HG03439 (cell line): ENCODE measurements around the gene GNG3.
A peak's percentile ranks its signal among the peaks of the same experiment; 100 is the strongest.
"Not testable (repeated sequence)": the region's sequence is repeated elsewhere in the genome, so short reads cannot be mapped to it uniquely, and the experiment has no call there.

Source experiments
- ATAC-seq: cut with Tn5 transposase; IDR thresholded peaks from one replicate; pipeline ENCODE4 v1.9.1; 2021; ENCODE audit warnings: mild to moderate bottlenecking, moderate library complexity; ENCODE audit not compliant: unreplicated experiment

The GNG3 gene

DNA sequence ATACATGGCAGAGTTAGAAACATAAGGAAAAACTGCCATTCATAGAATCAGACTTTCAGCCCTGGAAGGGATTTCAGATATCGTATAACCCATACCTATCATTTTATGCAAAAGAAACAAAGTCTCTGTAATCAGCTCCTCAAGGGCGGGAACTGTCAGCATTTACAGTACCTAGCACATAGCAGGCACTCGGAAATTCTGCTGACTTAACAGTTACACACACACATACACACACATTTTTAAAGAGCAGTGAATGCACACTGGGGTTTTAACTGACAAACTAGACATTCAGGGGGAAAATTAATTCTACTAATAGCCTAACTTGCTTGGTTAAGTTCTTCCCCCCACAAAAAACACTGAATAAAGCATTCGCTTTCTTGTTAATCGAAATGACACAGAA, 8.7 kb downstream of the GNG3 start:
- no peak for ATAC-seq

DNA sequence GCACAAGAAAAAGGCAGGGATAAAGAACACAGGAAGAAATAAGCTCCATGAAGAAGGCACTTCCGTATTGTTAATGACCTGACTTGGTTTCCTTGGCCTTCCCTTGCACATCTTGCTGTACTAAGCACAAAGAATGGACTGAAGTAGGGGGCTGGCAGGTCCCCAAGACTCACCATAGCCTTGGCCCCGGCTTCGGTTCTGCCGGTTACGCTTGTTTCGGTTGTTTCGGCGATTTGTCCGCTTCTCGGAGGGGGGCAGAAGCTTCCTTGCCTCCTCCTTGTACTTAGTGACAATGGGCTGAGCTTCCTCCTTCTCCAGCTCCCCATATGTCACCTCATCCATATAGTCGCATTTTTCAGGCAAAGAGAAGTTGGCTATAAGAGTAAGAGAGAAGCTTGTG, 9.3 kb downstream of the GNG3 start:
- no peak for ATAC-seq

DNA sequence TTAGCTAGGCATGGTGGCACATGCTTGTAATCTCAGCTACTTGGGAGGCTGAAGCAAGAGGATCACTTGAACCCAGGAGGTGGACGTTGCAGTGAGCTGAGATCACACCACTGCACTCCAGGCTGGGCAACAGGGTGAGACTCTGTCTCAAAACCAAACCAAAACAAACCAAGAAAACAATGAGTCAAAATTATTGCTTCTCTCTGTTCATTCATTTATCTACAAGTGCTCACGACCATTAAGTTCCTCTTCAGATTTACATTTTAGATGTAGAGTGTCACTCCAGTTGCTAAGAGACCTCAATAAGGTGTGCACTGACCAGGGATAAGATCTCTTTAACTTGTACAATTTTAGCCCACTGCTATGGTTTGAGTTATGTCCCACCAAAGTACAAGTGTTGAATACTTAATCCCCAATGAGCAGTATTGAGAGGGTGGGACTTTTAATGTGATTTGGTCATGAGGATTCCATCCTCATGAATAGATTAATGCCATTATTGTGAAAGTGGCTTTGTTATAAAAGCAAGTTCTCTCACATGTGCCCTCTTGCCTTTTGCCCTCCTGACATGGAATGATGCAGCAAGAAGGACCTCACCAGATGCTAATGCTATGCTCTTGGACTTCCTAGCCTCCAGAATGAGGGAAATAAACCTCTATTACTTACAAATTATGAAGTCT, 12.0 kb downstream of the GNG3 start:
- ATAC-seq, result no peak

DNA sequence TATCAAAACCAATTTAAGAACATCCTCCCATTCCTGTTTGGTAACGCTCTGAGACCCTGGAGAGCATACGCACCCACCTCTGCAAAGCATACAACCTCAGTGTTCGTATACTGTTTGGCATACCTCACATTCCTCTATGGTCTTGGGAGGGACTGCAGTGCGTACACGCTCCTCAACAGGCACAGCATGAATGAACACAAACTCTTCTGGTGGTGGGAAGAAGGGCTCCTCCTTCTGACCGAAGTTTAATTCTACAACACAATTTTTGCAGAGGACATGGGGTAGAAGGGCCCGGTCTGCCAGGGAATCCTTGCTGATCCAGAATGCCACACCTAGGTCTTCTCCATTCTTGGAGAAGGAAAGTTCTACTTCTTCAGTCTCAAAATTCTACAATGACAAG, 14.5 kb downstream of the GNG3 start:
- ATAC-seq, result no peak

DNA sequence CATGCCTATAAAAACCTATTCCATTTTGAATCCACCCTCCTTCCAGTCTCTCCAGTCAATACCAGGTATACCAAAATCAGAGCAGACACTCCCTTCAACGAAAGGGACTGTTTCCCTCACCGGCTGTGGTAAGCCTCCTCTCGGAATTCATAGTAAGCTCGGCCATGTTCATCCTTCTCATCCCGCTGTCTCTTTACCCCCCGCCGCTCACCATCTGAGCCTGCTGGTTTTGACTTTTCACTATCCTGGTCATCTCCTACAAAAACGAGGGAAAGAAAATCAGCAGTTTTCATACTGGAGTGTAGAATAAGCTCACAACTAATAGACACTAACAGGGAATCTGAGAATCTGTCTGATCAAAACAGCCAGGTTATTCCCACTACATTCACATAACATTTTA, 16.7 kb downstream of the GNG3 start:
- no peak for ATAC-seq

DNA sequence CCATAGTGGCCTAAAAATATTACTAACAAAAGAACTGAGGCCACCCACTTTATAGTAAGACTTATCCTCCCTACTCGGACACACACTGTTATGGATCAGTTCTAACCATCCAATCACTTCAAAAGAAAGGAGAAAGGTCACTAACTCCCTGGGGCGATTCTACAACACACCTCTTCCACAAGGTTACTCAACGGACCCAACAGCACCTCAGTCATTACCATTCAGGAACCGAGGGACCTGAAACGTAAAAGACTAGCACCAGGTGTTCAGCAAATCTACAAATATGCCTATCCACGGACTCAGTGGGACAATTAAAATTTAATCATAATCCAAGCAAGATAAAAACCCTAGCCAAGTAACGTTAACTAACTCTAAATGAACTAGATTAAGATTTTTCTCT, 18.2 kb downstream of the GNG3 start:
- no peak for ATAC-seq

DNA sequence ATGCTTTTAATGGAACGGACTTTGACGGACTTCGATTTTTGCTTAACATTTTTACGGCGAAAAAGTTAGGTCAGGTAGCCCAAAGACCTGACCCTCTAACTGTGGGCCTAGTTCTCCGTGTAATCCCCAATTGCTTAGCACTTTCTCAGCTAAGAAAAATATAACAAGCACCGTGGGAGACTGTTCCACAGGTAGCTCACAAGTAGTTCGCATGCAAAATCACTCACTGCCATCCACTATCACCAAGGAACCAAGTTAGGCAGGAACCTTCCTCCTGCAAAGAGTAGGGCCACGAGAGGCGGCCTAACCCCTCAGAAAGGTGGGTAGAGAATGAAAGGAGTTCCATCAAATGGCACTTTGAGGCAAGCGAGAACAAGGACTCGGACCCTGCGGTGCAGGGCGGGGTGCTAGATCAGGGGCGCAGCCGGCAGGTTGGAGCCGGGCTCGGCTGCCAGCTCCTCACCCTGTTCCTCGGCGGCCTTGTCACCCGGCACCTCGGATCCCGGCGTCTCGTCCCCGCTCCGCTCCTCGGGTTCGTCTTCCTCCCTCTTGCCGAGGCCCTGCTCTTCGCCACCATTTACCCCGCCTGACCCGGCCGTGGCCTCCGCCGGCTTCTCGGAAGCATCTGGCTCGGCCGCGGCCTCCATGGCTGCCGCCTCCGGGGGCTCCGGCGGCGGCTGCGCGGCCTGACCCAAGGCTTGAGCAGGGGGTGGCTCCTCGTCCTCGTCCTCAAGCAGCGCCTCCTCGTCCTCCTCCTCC, 18.9 kb downstream of the GNG3 start:
- no peak for ATAC-seq

DNA sequence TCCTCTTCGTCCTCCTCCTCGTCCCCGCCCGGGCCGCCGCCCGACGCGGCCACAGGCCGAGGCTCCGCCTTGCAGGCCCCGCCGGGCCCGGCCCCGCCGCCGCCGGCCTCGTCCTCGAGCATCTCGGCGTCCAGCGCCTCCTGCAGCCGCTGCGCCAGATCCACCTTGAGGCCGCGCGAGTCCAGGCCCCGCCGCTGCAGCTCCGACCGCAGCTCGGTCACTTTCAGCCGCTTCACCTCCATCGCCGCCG, 19.4 kb downstream of the GNG3 start:
- ATAC-seq, result no peak

DNA sequence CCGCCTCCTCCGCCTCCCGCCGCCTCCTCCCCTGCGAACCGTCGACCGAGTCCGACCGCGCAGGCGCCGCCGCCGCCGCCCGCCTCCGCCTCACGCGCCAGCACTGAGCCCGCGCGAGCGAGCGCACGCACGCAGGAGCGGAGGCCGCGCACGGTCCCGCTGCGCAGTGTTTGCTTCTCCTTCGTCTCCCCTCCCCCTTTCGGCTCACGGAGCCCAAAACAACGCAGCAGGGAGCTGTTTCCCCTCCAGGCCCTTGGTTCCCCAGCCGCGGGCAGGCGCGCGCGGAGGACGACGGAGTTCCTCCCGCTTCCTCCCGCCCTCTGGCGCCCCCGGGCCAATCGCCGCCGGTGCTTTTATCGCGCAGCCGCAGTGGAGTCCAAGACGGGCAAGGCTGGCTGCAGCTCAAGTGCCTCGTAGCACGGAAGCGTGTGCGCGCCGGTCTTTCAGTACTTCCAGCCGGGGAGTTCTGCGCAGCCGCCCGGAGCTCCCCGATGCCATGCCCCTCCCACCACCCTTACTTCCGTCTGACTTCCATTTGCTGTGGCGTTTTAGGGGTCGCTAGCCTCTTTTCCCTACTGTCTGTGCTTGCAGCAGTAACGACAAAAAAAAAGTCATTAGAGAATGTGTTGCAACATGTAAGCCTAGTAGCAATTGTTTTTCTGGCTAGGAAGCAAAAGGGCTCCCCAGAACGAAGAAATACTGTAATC, 19.8 kb downstream of the GNG3 start, which contains the start of gene HNRNPUL2:
HNRNPUL2 (minus strand) TSS at position 293 of the 707 bp plus-strand sequence. CDS start 301 bp downstream, outside the sequence.
- peak; percentile 72 for ATAC-seq

DNA sequence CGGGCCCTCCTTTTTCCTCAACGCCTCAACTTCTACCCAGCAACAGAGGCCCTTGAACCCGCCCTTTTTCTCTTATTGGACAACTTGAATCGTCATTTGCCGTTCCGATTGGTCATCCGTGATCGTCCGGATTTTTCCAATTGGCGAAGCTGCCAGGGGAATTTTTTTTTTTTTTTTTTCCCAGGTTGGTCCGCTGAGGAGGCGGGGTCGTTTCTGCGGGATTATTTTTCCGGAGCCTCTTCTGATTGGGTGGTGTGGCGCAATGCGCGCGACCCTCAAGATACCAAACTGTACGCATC, 20.3 kb downstream of the GNG3 start:
- peak; percentile 63 for ATAC-seq

DNA sequence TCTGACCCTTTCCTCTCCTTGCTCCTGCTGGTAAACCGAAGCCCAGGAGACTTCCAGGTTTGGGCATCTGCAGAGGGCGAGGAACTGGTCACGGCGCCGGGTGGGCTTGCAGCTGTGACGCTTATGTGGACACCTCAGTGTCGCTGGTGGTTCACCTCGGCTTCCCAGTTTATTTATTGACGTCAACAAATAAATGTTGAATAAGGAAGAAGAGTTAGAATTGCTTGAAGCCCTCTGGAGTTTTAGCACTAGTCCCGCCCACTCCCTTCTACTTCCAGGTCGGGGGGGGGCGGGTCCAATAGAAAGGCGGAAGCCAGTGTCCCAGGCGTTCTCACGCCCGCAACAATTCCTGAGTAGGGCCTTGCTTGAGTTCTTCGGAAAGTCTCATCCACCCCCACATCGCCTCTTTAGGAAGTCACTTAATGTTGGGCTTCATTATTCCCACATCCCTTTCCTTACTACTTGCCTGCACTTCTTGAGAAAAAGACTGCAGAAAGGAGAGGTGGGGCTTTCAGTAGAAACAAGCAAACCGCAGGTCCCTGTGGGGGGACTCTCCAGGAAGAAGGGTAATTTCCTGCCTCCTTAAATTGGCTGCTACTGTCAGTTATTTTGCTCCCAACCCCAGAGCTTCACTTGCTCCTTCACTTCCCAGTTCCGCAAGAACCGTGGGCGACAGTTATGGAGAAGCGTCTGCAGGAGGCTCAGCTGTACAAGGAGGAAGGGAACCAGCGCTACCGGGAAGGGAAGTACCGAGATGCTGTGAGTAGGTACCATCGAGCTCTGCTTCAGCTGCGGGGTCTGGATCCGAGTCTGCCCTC, 20.9 kb downstream of the GNG3 start, which contains the start of gene TTC9C:
TTC9C (plus strand) TSS at position 316 of the 818 bp plus-strand sequence; CDS start at position 679, 363 bp downstream.
- ATAC-seq, result peak; percentile 13

DNA sequence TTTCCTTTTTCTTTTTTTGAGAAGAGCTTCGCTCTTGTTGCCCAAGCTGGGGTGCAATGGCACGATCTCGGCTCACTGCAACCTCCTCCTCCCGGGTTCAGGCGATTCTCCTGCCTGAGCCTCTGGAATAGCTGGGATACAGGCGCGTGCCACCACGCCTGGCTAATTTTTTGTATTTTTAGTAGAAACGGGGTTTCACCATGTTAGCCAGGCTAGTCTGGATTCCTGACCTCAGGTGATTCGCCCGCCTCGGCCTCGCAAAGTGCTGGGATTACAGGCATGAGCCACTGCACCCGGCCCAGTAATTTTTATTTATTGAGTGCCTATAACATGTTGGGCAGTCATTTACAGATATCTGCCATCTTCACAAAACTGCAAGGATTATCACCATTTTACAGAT, 22.6 kb downstream of the GNG3 start:
- not testable (repeated sequence) for ATAC-seq

DNA sequence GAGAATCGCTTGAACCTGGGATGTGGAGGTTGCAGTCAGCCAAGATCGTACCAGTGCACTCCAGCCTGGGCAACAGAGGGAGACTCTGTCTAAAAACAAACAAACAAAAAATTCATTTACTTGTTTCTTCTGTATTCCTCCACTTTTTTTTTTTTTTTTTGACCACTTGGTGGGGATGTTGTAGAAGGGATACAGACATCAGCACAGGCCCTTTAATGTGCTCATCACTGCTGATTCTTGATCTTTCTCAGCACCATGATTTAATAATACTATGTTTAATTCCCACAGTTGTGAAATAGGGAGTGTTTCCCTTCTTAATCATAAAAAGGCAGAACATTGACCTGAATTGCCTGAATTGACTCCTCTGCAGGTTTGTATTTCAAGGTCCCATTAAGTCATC, 25.4 kb downstream of the GNG3 start:
- no peak for ATAC-seq

DNA sequence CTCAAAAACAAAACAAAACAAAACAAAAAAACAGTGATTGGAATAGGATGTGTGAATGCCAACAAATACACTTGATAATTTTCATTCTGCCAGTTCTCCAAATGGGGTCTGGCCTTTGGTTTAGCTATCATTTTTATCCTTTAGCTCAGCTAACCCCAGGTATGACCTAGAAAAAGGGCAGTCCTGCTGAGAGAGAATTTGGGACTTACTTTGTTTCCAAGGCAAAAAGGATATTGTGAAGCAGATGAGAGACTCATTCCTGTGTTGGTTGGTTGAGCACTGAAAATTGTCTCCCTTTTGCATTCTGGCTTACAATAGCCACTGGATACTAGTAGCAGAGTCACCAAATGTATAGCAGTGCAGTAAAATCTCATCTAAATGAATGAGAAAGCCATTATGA, 29.7 kb downstream of the GNG3 start:
- no peak for ATAC-seq

DNA sequence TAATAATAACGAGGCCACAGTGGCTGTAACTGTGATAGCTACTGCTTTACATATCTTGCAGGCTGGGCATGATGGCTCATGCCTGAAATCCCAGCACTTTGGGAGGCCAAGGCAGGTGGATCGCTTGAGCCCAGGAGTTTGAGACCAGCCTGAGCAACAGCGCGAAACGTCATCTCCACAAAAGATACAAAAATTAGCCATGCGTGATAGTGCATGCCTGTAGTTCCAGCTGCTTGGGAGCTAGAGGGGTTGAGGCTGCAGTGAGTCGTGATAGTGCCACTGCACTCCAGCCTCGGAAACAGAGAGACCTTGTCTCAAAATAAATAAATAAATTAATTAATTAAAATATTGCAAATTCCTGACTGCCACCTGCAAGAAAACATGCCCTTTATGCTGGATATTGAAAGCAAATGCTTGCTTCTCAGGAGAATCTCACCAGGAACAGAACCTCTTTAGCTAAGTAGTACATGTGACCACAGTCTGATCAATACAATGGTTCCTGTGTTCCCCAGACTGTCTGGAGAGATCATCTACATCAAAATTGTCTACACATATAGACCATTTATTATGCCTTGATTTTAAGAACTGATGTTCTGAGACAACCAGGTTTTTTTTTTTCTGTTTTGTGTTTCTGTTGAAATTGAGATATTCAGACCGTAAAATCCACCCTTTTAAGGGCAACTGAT, 40.1 kb downstream of the GNG3 start:
- ATAC-seq, result no peak

DNA sequence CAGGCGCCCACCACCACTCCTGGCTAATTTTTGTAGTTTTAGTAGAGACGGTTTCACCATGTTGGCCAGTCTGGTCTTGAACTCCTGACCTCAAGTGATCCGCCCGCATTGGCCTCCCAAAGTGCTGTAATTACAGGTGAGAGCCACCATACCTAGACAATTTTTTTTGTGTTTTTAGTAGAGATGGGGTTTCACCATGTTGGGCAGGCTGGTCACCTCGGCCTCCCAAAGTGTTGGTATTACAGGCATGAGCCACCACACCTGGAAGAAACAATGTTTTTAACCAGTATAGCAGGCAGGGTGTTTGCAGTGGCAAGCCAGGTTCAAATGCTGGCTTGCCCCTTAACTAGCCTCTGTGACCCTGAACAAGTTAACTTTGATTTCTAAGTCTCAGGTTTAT, 42.5 kb downstream of the GNG3 start:
- not testable (repeated sequence) for ATAC-seq

DNA sequence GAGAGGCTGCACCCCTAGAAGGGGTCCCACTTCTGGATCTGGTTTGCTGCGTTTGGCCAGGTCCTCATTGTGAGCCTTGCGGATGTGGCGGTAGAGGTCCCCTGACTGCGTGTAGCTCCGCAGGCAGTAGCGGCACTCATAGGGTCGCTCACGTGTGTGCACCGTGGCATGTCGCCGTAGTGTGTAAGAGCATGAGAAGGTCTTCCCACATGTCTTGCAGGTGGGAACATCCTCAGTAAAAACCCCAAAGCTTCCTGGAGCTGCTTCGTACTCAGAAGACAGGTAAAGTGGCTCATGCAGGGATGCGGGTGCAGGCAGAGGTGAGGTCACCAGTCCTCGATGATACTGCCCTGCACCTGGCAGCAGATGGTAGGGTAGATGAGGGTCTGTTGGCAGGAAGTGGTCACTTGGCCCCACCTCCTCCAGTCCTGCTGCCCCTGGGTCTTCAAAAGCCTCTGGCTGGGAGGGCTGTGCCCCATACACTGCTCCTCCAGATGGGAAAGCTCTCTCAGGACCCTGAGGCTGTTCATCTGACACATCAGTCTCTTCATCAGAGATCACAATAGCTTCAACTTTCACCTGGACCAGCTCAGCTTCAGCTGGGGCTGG, 44.8 kb downstream of the GNG3 start:
- ATAC-seq, result no peak

DNA sequence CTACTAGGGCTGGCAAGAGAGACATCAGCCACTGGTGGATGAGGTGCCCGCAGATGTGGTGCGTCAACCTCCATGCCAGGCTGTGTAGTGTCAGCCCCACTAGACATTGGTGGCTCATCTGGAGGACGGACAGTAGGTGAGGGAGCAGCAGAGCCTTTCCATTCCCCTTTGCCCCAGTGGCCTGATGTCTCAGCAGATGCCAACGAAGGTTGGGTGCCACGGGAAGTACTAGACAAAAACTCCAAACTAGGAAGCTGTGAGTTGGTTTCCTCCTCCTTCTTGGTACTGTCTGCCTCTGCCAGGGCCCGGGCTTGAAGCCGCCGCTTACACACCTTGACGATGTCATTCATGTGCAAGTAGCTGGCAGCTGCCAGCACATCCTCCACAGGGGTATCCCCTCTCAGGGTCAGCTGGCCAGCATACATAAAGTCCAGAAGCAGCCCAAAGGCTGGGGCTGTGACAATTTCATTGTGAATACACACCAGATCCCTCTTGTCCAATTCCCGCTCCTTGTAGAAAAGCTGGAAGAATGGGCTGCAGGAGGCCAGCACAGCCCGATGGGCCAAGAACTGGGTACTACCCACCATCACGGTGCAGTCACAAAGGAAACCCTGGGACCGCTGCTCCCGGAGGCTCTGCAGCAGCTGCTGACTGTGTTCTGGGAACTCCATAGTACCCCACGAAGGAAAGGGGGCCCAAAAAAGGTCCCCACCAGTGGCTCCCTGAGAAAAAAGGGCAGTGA, 45.7 kb downstream of the GNG3 start:
- no peak for ATAC-seq

DNA sequence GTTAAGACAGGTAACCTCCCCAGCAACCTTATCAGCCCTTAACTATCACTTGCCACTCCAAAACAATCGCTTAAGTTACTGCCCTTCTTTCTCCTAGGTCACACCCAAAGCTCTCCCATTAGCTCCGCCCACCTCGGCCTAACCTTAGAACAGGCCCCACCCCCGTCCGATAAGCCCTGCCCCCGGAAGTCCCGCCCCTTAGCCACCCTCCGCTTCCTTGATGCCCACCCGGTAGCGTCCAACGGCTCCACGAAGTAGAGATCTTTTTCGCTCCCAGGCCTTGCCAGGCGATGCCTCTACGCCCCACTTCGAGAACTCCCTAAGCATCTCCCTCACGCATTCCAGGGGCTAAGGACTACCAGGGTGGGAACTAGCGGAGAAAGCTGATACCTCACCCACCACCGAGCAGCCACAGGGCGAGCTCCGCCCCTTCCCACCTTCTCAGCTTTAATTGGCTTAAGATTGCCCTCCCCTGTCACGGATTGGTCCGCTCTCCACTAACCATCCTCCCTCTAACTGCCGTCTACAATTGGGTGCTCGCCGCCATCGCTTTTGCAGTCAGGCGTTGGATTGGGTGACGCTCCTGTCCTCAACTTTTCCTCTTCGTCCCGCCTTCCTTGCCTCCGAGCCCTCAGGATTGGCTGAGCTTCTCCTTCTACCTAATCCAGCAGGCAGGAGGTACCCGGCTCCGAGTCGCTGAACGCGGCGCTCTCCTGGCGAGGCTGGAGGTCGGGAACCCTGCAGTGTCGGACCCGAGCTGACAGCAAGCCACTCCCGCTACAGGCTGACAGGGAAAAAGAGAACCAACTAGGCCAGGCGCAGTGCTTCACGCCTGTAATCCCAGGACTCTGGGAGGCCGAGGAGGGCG, 46.5 kb downstream of the GNG3 start, which contains the start of gene ZBTB3:
ZBTB3 (minus strand) TSS at position 425 of the 868 bp plus-strand sequence. CDS start 496 bp downstream, outside the sequence.
- peak; percentile 93 for ATAC-seq
